Duodenal mucosa (tissue), 2 donors: ENCODE measurements around the gene FAN1.
A peak's percentile ranks its signal among the peaks of the same experiment; 100 is the strongest.

Experiments
- H3K27ac ChIP-seq: one replicate; pipeline ENCODE4 v1.7.0; 2013; ENCODE audit warnings: low read depth, low read length
- H3K27me3 ChIP-seq, 2 donors: one replicate each; pipeline ENCODE4 v1.7.0; 2013; ENCODE audit warnings: low read length in 2 of 2, control low read depth in 1 of 2; ENCODE audit not compliant: insufficient read depth in 2 of 2, control insufficient read depth in 1 of 2
- H3K36me3 ChIP-seq, 2 donors: one replicate each; pipeline ENCODE4 v1.7.0; 2013; ENCODE audit warnings: low read length in 2 of 2, control low read depth in 1 of 2; ENCODE audit not compliant: insufficient read depth in 2 of 2, control insufficient read depth in 1 of 2
- H3K4me1 ChIP-seq, 2 donors: one replicate each; pipeline ENCODE4 v1.7.0; 2013; ENCODE audit warnings: low read length in 2 of 2, control low read depth in 1 of 2; ENCODE audit not compliant: insufficient read depth in 2 of 2, control insufficient read depth in 1 of 2
- H3K4me3 ChIP-seq, 2 donors: one replicate each; pipeline ENCODE4 v1.7.0; 2013; ENCODE audit warnings: low read length in 2 of 2, low read depth in 1 of 2
- H3K9ac ChIP-seq, 2 donors: one replicate each; pipeline ENCODE4 v1.7.0; 2013; ENCODE audit warnings: low read length in 2 of 2, low read depth in 1 of 2
- H3K9me3 ChIP-seq, 2 donors: one replicate each; pipeline ENCODE4 v1.7.0; 2013; ENCODE audit warnings: low read length in 2 of 2, control low read depth in 1 of 2; ENCODE audit not compliant: control insufficient read depth in 1 of 2

Gene FAN1

GRCh38 chr15:30889196-30889595, 14.5 kb upstream of the FAN1 start:
- Histone ChIP-seq H3K27ac (no peak overlapping the region), H3K4me3 (no peak overlapping the region), H3K9ac (no peak overlapping the region), H3K4me1 (no peaks in the 10 kb centered on the region), H3K9me3 (no peaks in the 10 kb centered on the region), H3K36me3 (no peaks in the 10 kb centered on the region), H3K27me3 (no peaks in the 10 kb centered on the region)

GRCh38 chr15:30895461-30896210, 8.1 kb upstream of the FAN1 start:
- Histone ChIP-seq H3K4me3 (no peak overlapping the region), H3K9me3 (no peaks in the 10 kb centered on the region), H3K36me3 (no peaks in the 10 kb centered on the region)

GRCh38 chr15:30896211-30896606, 7.5 kb upstream of the FAN1 start:
- Histone ChIP-seq H3K27me3 (no peaks in the 10 kb centered on the region), H3K9me3 (no peaks in the 10 kb centered on the region), H3K4me1 (no peaks in the 10 kb centered on the region)

More at GRCh38 chr15:30895461-30896210, 8.1 kb upstream of the FAN1 start:
- no peak overlapping the region for H3K27ac ChIP-seq
- H3K4me1 ChIP-seq: no peaks in the 10 kb centered on the region
- H3K27me3 ChIP-seq: no peaks in the 10 kb centered on the region
- no peak overlapping the region for H3K9ac ChIP-seq

GRCh38 chr15:30901889-30902288, 1.8 kb upstream of the FAN1 start:
- H3K9me3 ChIP-seq: no peaks in the 10 kb centered on the region
- H3K9ac ChIP-seq: no peak overlapping the region
- H3K4me3 ChIP-seq: no peak overlapping the region
- H3K4me1 ChIP-seq: peaks cover 4 to 15% of the 10 kb centered on the region in 2 donors
- H3K36me3 ChIP-seq: no peaks in the 10 kb centered on the region
- H3K27me3 ChIP-seq: no peaks in the 10 kb centered on the region
- no peak overlapping the region for H3K27ac ChIP-seq

More at GRCh38 chr15:30896211-30896606, 7.5 kb upstream of the FAN1 start:
- Histone ChIP-seq H3K27ac (no peak overlapping the region), H3K9ac (no peak overlapping the region), H3K4me3 (no peak overlapping the region), H3K36me3 (no peaks in the 10 kb centered on the region)

- H3K27ac ChIP-seq: no peak overlapping the region
- H3K9ac ChIP-seq: peak overlapping the region in 1 of 2 donors; percentile 76
- H3K4me3 ChIP-seq: peak overlapping the region in 1 of 2 donors; percentile 98
These were observed 1.1 kb downstream of the FAN1 start for GRCh38 chr15:30904812-30905211.

GRCh38 chr15:30905821-30906220, 2.1 kb downstream of the FAN1 start:
- H3K9me3 ChIP-seq: no peaks in the 10 kb centered on the region
- no peak overlapping the region for H3K4me3 ChIP-seq
- peaks cover 3 to 23% of the 10 kb centered on the region in 2 donors for H3K36me3 ChIP-seq
- H3K27me3 ChIP-seq: no peaks in the 10 kb centered on the region
- no peak overlapping the region for H3K27ac ChIP-seq
- no peak overlapping the region for H3K9ac ChIP-seq
- peaks cover 4 to 15% of the 10 kb centered on the region in 2 donors for H3K4me1 ChIP-seq

More at GRCh38 chr15:30904812-30905211, 1.1 kb downstream of the FAN1 start:
- Histone ChIP-seq H3K36me3 (peaks cover 3 to 15% of the 10 kb centered on the region in 2 donors), H3K4me1 (peaks cover 4 to 15% of the 10 kb centered on the region in 2 donors), H3K27me3 (no peaks in the 10 kb centered on the region), H3K9me3 (no peaks in the 10 kb centered on the region)

- Histone ChIP-seq H3K9ac (no peak overlapping the region), H3K27me3 (no peaks in the 10 kb centered on the region), H3K9me3 (no peaks in the 10 kb centered on the region), H3K4me3 (no peak overlapping the region), H3K4me1 (peaks cover 4 to 15% of the 10 kb centered on the region in 2 donors), H3K27ac (no peak overlapping the region), H3K36me3 (peaks cover 3 to 23% of the 10 kb centered on the region in 2 donors)
These were observed 2.7 kb downstream of the FAN1 start for GRCh38 chr15:30906366-30906765.

GRCh38 chr15:30913761-30914160, 10.0 kb downstream of the FAN1 start:
- H3K27ac ChIP-seq: no peak overlapping the region
- no peak overlapping the region for H3K9ac ChIP-seq
- no peaks in the 10 kb centered on the region for H3K9me3 ChIP-seq
- no peaks in the 10 kb centered on the region for H3K27me3 ChIP-seq
- H3K4me3 ChIP-seq: no peak overlapping the region
- H3K4me1 ChIP-seq: no peaks in the 10 kb centered on the region
- H3K36me3 ChIP-seq: peaks cover 21 to 68% of the 10 kb centered on the region in 2 donors

- Histone ChIP-seq H3K9ac (no peak overlapping the region), H3K27ac (no peak overlapping the region), H3K9me3 (no peaks in the 10 kb centered on the region), H3K4me1 (no peaks in the 10 kb centered on the region), H3K4me3 (no peak overlapping the region), H3K36me3 (peaks cover 32 to 72% of the 10 kb centered on the region in 2 donors), H3K27me3 (no peaks in the 10 kb centered on the region)
These were observed 13.3 kb downstream of the FAN1 start for GRCh38 chr15:30917013-30917412.

GRCh38 chr15:30917675-30918074, 14.0 kb downstream of the FAN1 start:
- Histone ChIP-seq H3K4me1 (no peaks in the 10 kb centered on the region), H3K9me3 (no peaks in the 10 kb centered on the region), H3K27me3 (no peaks in the 10 kb centered on the region), H3K36me3 (peaks cover 28 to 75% of the 10 kb centered on the region in 2 donors), H3K9ac (no peak overlapping the region), H3K4me3 (no peak overlapping the region), H3K27ac (no peak overlapping the region)
